GM19193 (cell line): ENCODE measurements around the gene KCNC4.

Source experiments
- POLR2A ChIP-seq: IDR thresholded peaks from 4 replicates; pipeline ENCODE4 v1.6.1; 2011; ENCODE audit not compliant: insufficient read depth, insufficient read length; ENCODE audit errors: extremely low read depth

Gene KCNC4

GRCh38 chr1:110209715-110210603 is at the start of gene KCNC4:
Gene KCNC4, plus strand, starts transcription at chr1:110210314. Its CDS starts 1,186 bp downstream, at chr1:110211500.
- TF ChIP-seq POLR2A: no peak

GRCh38 chr1:110160538-110161100 is 49.5 kb upstream of the KCNC4 start:
- no peak for TF ChIP-seq POLR2A

- no peak for TF ChIP-seq POLR2A
Observed at GRCh38 chr1:110161165-110161564, 48.9 kb upstream of the KCNC4 start.

GRCh38 chr1:110161849-110162248 is 48.3 kb upstream of the KCNC4 start:
- TF ChIP-seq POLR2A: no peak

GRCh38 chr1:110163591-110163990 is 46.5 kb upstream of the KCNC4 start:
- no peak for TF ChIP-seq POLR2A

- no peak for TF ChIP-seq POLR2A
Observed at GRCh38 chr1:110164725-110165350, 45.3 kb upstream of the KCNC4 start.

GRCh38 chr1:110165761-110166231 is 44.3 kb upstream of the KCNC4 start:
- TF ChIP-seq POLR2A: no peak

- TF ChIP-seq POLR2A: no peak
Observed at GRCh38 chr1:110166861-110167260, 43.3 kb upstream of the KCNC4 start.

- TF ChIP-seq POLR2A: no peak
Observed at GRCh38 chr1:110170766-110171733, 39.1 kb upstream of the KCNC4 start.

- TF ChIP-seq POLR2A: no peak
Observed at GRCh38 chr1:110172001-110172400, 38.1 kb upstream of the KCNC4 start.

- TF ChIP-seq POLR2A: no peak
Observed at GRCh38 chr1:110173466-110174105, 36.5 kb upstream of the KCNC4 start.

- no peak for TF ChIP-seq POLR2A
Observed at GRCh38 chr1:110174961-110175360, 35.2 kb upstream of the KCNC4 start.

- no peak for TF ChIP-seq POLR2A
Observed at GRCh38 chr1:110176299-110176956, 33.7 kb upstream of the KCNC4 start.
